Activated CD8-positive, alpha-beta memory T cell treated with anti-CD3 and anti-CD28 coated beads, Interleukin-2, amount 50 U/mL, for 1 hour (primary cell): ENCODE results near the gene ULK4.
"Not testable (repeated sequence)": the region's sequence is repeated elsewhere in the genome, so short reads cannot be mapped to it uniquely, and the experiment has no call there.

Experiments
- DNase-seq: peaks from one replicate; pipeline ENCODE4 v3.0.0-alpha.2; 2020; ENCODE audit errors: extremely low read depth

Gene ULK4

GRCh38 chr3:41502481-41502880, 459.4 kb downstream of the ULK4 start:
- DNase-seq, result no peak

- DNase-seq, result no peak
These were observed 459.9 kb downstream of the ULK4 start for GRCh38 chr3:41502023-41502422.

GRCh38 chr3:41498847-41499246, 463.1 kb downstream of the ULK4 start:
- DNase-seq, result no peak

- DNase-seq, result no peak
These were observed 471.5 kb downstream of the ULK4 start for GRCh38 chr3:41490360-41490759.

- no peak for DNase-seq
These were observed 472.7 kb downstream of the ULK4 start for GRCh38 chr3:41489231-41489630.

- DNase-seq, result no peak
These were observed 473.4 kb downstream of the ULK4 start for GRCh38 chr3:41488501-41488900.

- DNase-seq, result no peak
These were observed 476.4 kb downstream of the ULK4 start for GRCh38 chr3:41485484-41485883.

- no peak for DNase-seq
These were observed 479.8 kb downstream of the ULK4 start for GRCh38 chr3:41482134-41482533.

GRCh38 chr3:41478278-41478677, 483.6 kb downstream of the ULK4 start:
- no peak for DNase-seq

GRCh38 chr3:41477399-41478014, 484.4 kb downstream of the ULK4 start:
- no peak for DNase-seq

GRCh38 chr3:41469083-41469482, 492.8 kb downstream of the ULK4 start:
- no peak for DNase-seq

GRCh38 chr3:41467481-41467880, 494.4 kb downstream of the ULK4 start:
- DNase-seq, result no peak

- no peak for DNase-seq
These were observed 497.0 kb downstream of the ULK4 start for GRCh38 chr3:41464858-41465257.

- no peak for DNase-seq
These were observed 497.5 kb downstream of the ULK4 start for GRCh38 chr3:41464401-41464800.

- DNase-seq, result no peak
These were observed 499.7 kb downstream of the ULK4 start for GRCh38 chr3:41462103-41462691.

GRCh38 chr3:41460736-41461135, 501.2 kb downstream of the ULK4 start:
- no peak for DNase-seq

- DNase-seq, result no peak
These were observed 504.7 kb downstream of the ULK4 start for GRCh38 chr3:41457176-41457575.

- no peak for DNase-seq
These were observed 505.7 kb downstream of the ULK4 start for GRCh38 chr3:41456162-41456561.

- DNase-seq, result not testable (repeated sequence)
These were observed 508.3 kb downstream of the ULK4 start for GRCh38 chr3:41453618-41454017.

GRCh38 chr3:41450416-41451231, 511.3 kb downstream of the ULK4 start:
- DNase-seq, result no peak

- DNase-seq, result no peak
These were observed 513.5 kb downstream of the ULK4 start for GRCh38 chr3:41448396-41448795.

- DNase-seq, result no peak
These were observed 514.2 kb downstream of the ULK4 start for GRCh38 chr3:41447701-41448100.

GRCh38 chr3:41446316-41446715, 515.6 kb downstream of the ULK4 start:
- DNase-seq, result not testable (repeated sequence)
